ENCODE results near the gene TRAF3IP1.

Gene TRAF3IP1

GRCh38 chr2:238433941-238434845, 113.9 kb downstream of the TRAF3IP1 start:
- ChIA-PET POLR2A (ENCODE audit: low non-redundant PET) (no interaction called here), CTCF (no interaction called here)
- peak; percentile 64 for DNase-seq (ENCODE audit: low spot score)
- TF ChIP-seq CTCF (conservative IDR thresholded peaks at IDR 0.05; ENCODE audit: low read depth), result no peak
- peak overlapping the region; percentile 99 for H3K27ac ChIP-seq

GRCh38 chr2:238434846-238435751, 114.8 kb downstream of the TRAF3IP1 start:
- DNase-seq (ENCODE audit: low spot score), result peak; percentile 53
- ChIA-PET CTCF (no interaction called here), POLR2A (ENCODE audit: low non-redundant PET) (no interaction called here)
- H3K27ac ChIP-seq, result peak overlapping the region; percentile 99
- TF ChIP-seq CTCF (conservative IDR thresholded peaks at IDR 0.05; ENCODE audit: low read depth), result no peak

GRCh38 chr2:238435752-238436096, 115.4 kb downstream of the TRAF3IP1 start:
- H3K27ac ChIP-seq, result peak overlapping the region; percentile 99
- ChIA-PET POLR2A (ENCODE audit: low non-redundant PET) (no interaction called here), CTCF (interaction anchor here (0.6 to 0.7 kb wide), 3 partner anchors 94 to 1342 kb away, joined by 3 read pairs; no protein-coding TSS in a partner anchor)
- DNase-seq (ENCODE audit: low spot score), result no peak
- TF ChIP-seq CTCF (conservative IDR thresholded peaks at IDR 0.05; ENCODE audit: low read depth), result no peak

- H3K27ac ChIP-seq, result peak overlapping the region; percentile 95
- ChIA-PET CTCF (no interaction called here), POLR2A (ENCODE audit: low non-redundant PET) (no interaction called here)
Measured at GRCh38 chr2:238438856-238439849, 118.8 kb downstream of the TRAF3IP1 start.

GRCh38 chr2:238439917-238440316, 119.6 kb downstream of the TRAF3IP1 start:
- DNase-seq (ENCODE audit: low spot score), result no peak
- H3K27ac ChIP-seq, result peak overlapping the region; percentile 95
- POLR2A ChIA-PET (ENCODE audit: low non-redundant PET), result no interaction called here
- TF ChIP-seq CTCF (conservative IDR thresholded peaks at IDR 0.05; ENCODE audit: low read depth), result no peak
- CTCF ChIA-PET, result no interaction called here

More at GRCh38 chr2:238438856-238439849, 118.8 kb downstream of the TRAF3IP1 start:
- TF ChIP-seq CTCF (conservative IDR thresholded peaks at IDR 0.05; ENCODE audit: low read depth), result no peak
- DNase-seq (ENCODE audit: low spot score), result peak; percentile 90
